PC-3 (cell line): ENCODE data around the gene PDHX. TPM values are rescaled to one million over a fixed set of nuclear protein-coding genes. Genes with fewer than 3 reads are reported as not detected.
A peak's percentile ranks its signal among the peaks of the same experiment; 100 is the strongest.

ENCODE experiments used
- ATAC-seq: fragments of 200-7000 bp; cut with Tn5 transposase; 2 replicates; pipeline ENCODE4 v1.9.1; 2020; ENCODE audit warnings: mild to moderate bottlenecking, moderate library complexity
- BruUV-seq: library from RNA; stranded (reverse); fragments of 400-500 nt; replicated peaks from 2 replicates; lab custom pipeline; 2021; lab: Mats Ljungman, UMichigan
- CTCF ChIA-PET: fragments of 300-600 bp; sonication (Branson Sonifier 250); formaldehyde crosslinking; loops from one replicate; lab custom pipeline; 2022; ENCODE audit warnings: antibody characterized with exemption; lab: Charles Lee
- POLR2A ChIA-PET: fragments of 300-600 bp; sonication (Branson Sonifier 250); formaldehyde crosslinking; loops from one replicate; lab custom pipeline; 2022; ENCODE audit warnings: antibody characterized with exemption; ENCODE audit not compliant: unreplicated experiment; lab: Charles Lee
- DNase-seq: peaks from one replicate; pipeline ENCODE4 v3.0.0-alpha.2; 2015
- H2AFZ ChIP-seq: fragments of 300-600 bp; sonication (generic); 2 replicates; pipeline ENCODE4 v1.6.0; 2016; ENCODE audit warnings: antibody characterized with exemption, low read length
- H3F3A ChIP-seq: fragments of 300-600 bp; sonication (generic); one replicate; pipeline ENCODE4 v1.6.0; 2017; ENCODE audit warnings: antibody characterized with exemption, low read length, control low read depth, mild to moderate bottlenecking; ENCODE audit not compliant: unreplicated experiment
- H3K27ac ChIP-seq: fragments of 300-600 bp; sonication (generic); 2 replicates; pipeline ENCODE4 v1.5.1; 2016; ENCODE audit warnings: mild to moderate bottlenecking, low read length
- H3K27me3 ChIP-seq: fragments of 300-600 bp; sonication (generic); 2 replicates; pipeline ENCODE4 v1.6.1; 2016; ENCODE audit warnings: low read length, mixed read lengths
- H3K36me3 ChIP-seq: fragments of 300-600 bp; sonication (generic); 2 replicates; pipeline ENCODE4 v1.6.1; 2016; ENCODE audit warnings: low read depth, mixed run types, low read length, mixed read lengths
- H3K4me1 ChIP-seq: fragments of 300-600 bp; sonication (generic); 2 replicates; pipeline ENCODE4 v1.5.1; 2016; ENCODE audit warnings: low read length; ENCODE audit not compliant: insufficient read depth
- H3K4me2 ChIP-seq: fragments of 300-600 bp; sonication (generic); 2 replicates; pipeline ENCODE4 v1.6.0; 2016; ENCODE audit warnings: low read length
- H3K4me3 ChIP-seq: fragments of 300-600 bp; sonication (generic); 2 replicates; pipeline ENCODE4 v1.5.1; 2016; ENCODE audit warnings: mild to moderate bottlenecking, low read length, mixed read lengths
- H3K79me2 ChIP-seq: fragments of 300-600 bp; sonication (generic); 2 replicates; pipeline ENCODE4 v1.6.1; 2017; ENCODE audit warnings: low read length, mixed read lengths
- H3K9ac ChIP-seq: fragments of 300-600 bp; sonication (generic); 2 replicates; pipeline ENCODE4 v1.6.0; 2016; ENCODE audit warnings: mild to moderate bottlenecking, low read length
- H3K9me2 ChIP-seq: fragments of 300-600 bp; sonication (generic); replicated peaks from 2 replicates; pipeline ENCODE4 v1.6.1; 2016; ENCODE audit warnings: mixed run types, low read length, mixed read lengths
- H3K9me3 ChIP-seq: fragments of 300-600 bp; sonication (generic); 2 replicates; pipeline ENCODE4 v1.6.1; 2016; ENCODE audit warnings: low read length, mixed read lengths
- H4K20me1 ChIP-seq: fragments of 300-600 bp; sonication (generic); 2 replicates; pipeline ENCODE4 v1.6.1; 2016; ENCODE audit warnings: low read length, mixed read lengths
- CTCF ChIP-seq: fragments of 300-600 bp; sonication (generic); conservative IDR thresholded peaks from 2 replicates; pipeline ENCODE4 v1.5.1; 2017; ENCODE audit warnings: antibody characterized with exemption, low read depth, mild to moderate bottlenecking, low read length
- EZH2 ChIP-seq: fragments of 300-600 bp; sonication (generic); IDR thresholded peaks from one replicate; pipeline ENCODE4 v1.6.1; 2017; ENCODE audit warnings: antibody characterized with exemption, mild to moderate bottlenecking, low read length; ENCODE audit not compliant: unreplicated experiment
- EZH2phosphoT487 ChIP-seq: fragments of 300-600 bp; sonication (generic); IDR thresholded peaks from 2 replicates; pipeline ENCODE4 v1.6.1; 2018; ENCODE audit warnings: mild to moderate bottlenecking, antibody characterized with exemption, low read length, borderline replicate concordance
- intact Hi-C: fragments of 100-400 bp; cut with micrococcal nuclease; formaldehyde crosslinking; loops from 2 replicates; pipeline ENCODE4 v1.9.0; 2023
- total RNA-seq: library from RNA; depleted of rRNA; stranded (reverse); fragments of >200 nt; gene quantifications from 2 replicates; pipeline ENCODE4 v1.2.3, GENCODE V29; 2014

Gene PDHX
- total RNA-seq, 1 experiment from 2014 or later: 20.3 TPM

DNA sequence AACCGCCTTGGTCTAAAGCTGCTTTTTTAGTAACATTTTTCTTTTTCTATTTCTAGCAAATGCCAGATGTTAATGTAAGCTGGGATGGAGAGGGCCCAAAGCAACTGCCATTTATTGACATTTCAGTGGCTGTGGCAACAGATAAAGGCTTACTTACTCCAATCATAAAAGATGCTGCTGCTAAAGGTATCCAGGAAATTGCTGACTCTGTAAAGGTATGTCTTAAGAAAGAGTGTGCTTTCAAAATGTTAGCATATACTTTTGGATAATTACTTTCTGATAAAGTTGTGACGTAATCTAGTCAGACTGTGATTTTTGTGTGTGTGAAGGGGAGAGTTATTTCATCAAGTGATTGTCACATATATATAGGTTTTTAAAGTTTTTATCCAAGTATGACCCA is 68.1 kb downstream of the PDHX start:
- H3F3A ChIP-seq: no peaks in the 10 kb centered on the region
- H3K9me3 ChIP-seq: no peaks in the 10 kb centered on the region
- peaks cover 13% of the 10 kb centered on the region for H3K4me1 ChIP-seq
- no peaks in the 10 kb centered on the region for H3K27me3 ChIP-seq
- CTCF ChIA-PET: no interaction called here
- ATAC-seq (no peak), DNase-seq (no peak)
- H3K9ac ChIP-seq: no peak overlapping the region
- H3K4me2 ChIP-seq: no peak overlapping the region
- no peak overlapping the region for H3K4me3 ChIP-seq
- intact Hi-C loops: no loop called here
- POLR2A ChIA-PET: interaction anchor here (0.7 kb wide), 1 partner anchor 1499 kb away, joined by 5 read pairs; no protein-coding TSS in a partner anchor
- no peak overlapping the region for H2AFZ ChIP-seq
- no TSS peak for BruUV-seq
- no peak for TF ChIP-seq CTCF
- TF ChIP-seq EZH2: no peak
- TF ChIP-seq EZH2phosphoT487: no peak
- H3K36me3 ChIP-seq: peaks cover 10% of the 10 kb centered on the region; the same call in 1 of the 2 replicates
- no peaks in the 10 kb centered on the region for H3K9me2 ChIP-seq
- H4K20me1 ChIP-seq: no peaks in the 10 kb centered on the region
- H3K27ac ChIP-seq: no peak overlapping the region
- H3K79me2 ChIP-seq: no peaks in the 10 kb centered on the region

DNA sequence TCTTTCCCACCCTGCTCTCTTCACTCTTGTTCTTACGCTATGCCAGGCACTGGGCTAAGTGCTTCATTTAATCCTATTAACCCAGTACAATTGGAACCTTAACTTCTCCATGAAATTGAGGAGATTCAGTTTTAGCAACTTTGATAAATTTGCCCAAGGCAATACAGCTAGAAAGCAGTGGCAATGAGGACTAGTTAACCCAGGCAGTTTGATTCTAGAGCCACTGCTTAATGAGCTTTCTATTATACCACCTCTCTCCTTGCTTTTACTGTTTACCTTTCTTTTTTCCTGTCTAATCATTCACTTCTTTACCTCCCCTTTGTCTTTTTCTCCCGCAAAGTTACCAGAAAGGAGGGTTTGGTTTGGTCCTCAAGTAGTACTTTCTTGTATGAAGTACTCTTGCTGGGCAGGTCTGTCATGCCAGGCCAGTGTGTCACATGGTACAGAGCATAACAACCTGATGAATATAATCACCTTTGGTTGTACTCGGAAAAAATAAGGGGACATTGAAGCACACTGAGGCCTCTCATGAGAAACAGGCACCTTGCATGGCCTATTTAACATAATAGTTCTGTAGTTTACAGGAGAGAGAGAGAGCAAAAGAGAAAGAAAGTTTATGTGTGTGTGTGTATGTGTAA is 70.6 kb downstream of the PDHX start:
- DNase-seq: no peak
- no peak for TF ChIP-seq EZH2phosphoT487
- no peak for TF ChIP-seq CTCF
- no peak for TF ChIP-seq EZH2
- CTCF ChIA-PET: interaction anchor here (0.6 kb wide), 1 partner anchor 249 kb away, joined by 3 read pairs; no protein-coding TSS in a partner anchor

GRCh38 chr11:34987617-34988016 is 71.2 kb downstream of the PDHX start:
- H3K9me2 ChIP-seq: no peaks in the 10 kb centered on the region
- intact Hi-C loops: no loop called here
- peaks cover 6% of the 10 kb centered on the region; the same call in 1 of the 2 replicates for H3K36me3 ChIP-seq
- no peaks in the 10 kb centered on the region for H3K79me2 ChIP-seq
- DNase-seq (peak; percentile 39), ATAC-seq (peak; percentile 93)
- no peak overlapping the region for H3K27ac ChIP-seq
- no peak overlapping the region for H3K4me3 ChIP-seq
- ChIA-PET POLR2A (interaction anchor here (0.6 kb wide), 2 partner anchors 8 to 10 kb away, joined by 5 read pairs; no protein-coding TSS in a partner anchor), CTCF (interaction anchor here (0.6 kb wide), 1 partner anchor 248 kb away, joined by 3 read pairs; no protein-coding TSS in a partner anchor)
- H3K4me1 ChIP-seq: peaks cover 13% of the 10 kb centered on the region
- H2AFZ ChIP-seq: no peak overlapping the region
- H3K9ac ChIP-seq: no peak overlapping the region
- H4K20me1 ChIP-seq: no peaks in the 10 kb centered on the region
- no peak overlapping the region for H3K4me2 ChIP-seq
- no peaks in the 10 kb centered on the region for H3K9me3 ChIP-seq
- no peaks in the 10 kb centered on the region for H3K27me3 ChIP-seq
- no TSS peak for BruUV-seq
- no peaks in the 10 kb centered on the region for H3F3A ChIP-seq
- TF ChIP-seq EZH2: no peak
- no peak for TF ChIP-seq CTCF
- TF ChIP-seq EZH2phosphoT487: no peak

More for the DNA sequence above, 70.6 kb downstream of the PDHX start:
- POLR2A ChIA-PET: no interaction called here
- Histone ChIP-seq H3K79me2 (no peaks in the 10 kb centered on the region), H3K4me3 (no peak overlapping the region), H2AFZ (no peak overlapping the region), H3K9me3 (no peaks in the 10 kb centered on the region), H3K36me3 (peaks cover 6% of the 10 kb centered on the region; the same call in 1 of the 2 replicates), H3F3A (no peaks in the 10 kb centered on the region), H3K4me2 (no peak overlapping the region), H3K27me3 (no peaks in the 10 kb centered on the region), H3K27ac (no peak overlapping the region), H3K9ac (no peak overlapping the region), H3K9me2 (no peaks in the 10 kb centered on the region), H3K4me1 (peaks cover 13% of the 10 kb centered on the region), H4K20me1 (no peaks in the 10 kb centered on the region)
- no TSS peak for BruUV-seq
- ATAC-seq: peak; percentile 56
- intact Hi-C loops: no loop called here
